Loucy (cell line): Measurements from ENCODE around the gene CRELD2.
A peak's percentile ranks its signal among the peaks of the same experiment; 100 is the strongest.

Source experiments
- EZH2phosphoT487 ChIP-seq: fragments of 200-600 bp; IDR thresholded peaks from 2 replicates; pipeline ENCODE4 v1.6.1; 2018; ENCODE audit warnings: antibody characterized with exemption, mild to moderate bottlenecking, moderate library complexity, borderline replicate concordance
- TF ChIP-seq, protein P1 (sequence below): fragments of 200-600 bp; sonication (generic); conservative IDR thresholded peaks from 2 replicates; pipeline ENCODE4 v1.5.1; 2014; ENCODE audit warnings: mild to moderate bottlenecking, antibody characterized with exemption, low read length

DNA sequence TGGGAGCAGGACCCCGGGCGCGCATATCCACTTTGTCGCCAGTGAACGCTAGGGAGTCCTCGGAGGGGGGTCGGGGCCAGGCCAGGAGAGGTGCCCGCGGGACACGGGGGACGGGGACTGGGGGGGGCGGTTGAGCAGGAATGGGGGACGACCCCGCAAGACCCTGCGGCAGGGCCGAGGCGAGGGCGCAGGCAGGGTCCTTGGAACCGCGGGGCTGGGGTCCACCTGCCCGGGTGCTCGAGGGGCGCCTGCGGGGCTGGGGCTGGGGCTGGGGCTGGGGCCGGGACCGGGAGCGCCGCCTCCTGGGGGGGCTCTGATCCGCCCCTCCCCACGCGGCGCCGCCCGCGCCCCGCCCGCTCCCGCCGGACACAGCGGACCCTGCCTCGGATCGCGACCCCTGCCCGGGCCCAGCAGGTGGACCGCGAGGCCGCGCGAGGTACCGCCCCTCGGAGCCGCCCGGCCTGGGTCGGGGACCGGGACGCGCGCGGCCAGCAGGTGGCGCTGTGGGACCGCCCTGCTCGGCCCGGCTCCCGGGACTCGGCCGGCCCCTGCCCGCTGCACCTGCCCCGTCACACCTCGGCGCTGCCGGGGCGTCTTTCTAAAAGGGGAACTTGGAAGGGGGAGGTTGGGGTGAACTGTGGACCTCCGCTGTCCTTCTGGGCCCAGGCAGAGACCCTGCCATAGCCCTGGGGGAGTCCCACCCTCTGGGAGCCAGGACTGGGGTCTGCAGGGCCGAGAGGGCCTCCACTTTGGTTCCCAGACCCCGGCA is 11.0 kb downstream of the CRELD2 start:
- TF ChIP-seq, protein P1, sequence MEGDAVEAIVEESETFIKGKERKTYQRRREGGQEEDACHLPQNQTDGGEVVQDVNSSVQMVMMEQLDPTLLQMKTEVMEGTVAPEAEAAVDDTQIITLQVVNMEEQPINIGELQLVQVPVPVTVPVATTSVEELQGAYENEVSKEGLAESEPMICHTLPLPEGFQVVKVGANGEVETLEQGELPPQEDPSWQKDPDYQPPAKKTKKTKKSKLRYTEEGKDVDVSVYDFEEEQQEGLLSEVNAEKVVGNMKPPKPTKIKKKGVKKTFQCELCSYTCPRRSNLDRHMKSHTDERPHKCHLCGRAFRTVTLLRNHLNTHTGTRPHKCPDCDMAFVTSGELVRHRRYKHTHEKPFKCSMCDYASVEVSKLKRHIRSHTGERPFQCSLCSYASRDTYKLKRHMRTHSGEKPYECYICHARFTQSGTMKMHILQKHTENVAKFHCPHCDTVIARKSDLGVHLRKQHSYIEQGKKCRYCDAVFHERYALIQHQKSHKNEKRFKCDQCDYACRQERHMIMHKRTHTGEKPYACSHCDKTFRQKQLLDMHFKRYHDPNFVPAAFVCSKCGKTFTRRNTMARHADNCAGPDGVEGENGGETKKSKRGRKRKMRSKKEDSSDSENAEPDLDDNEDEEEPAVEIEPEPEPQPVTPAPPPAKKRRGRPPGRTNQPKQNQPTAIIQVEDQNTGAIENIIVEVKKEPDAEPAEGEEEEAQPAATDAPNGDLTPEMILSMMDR, result peak; percentile 64
- no peak for TF ChIP-seq EZH2phosphoT487
